Trophoblast cell (in vitro differentiated cells and primary cell): Measurements from ENCODE around the gene NDUFAF2.

Experiments used
- DNase-seq, 2 donors: peaks; one replicate each; pipeline ENCODE4 v3.0.0-alpha.2; 2016
- H2AFZ ChIP-seq: 2 replicates; pipeline ENCODE4 v1.6.1; 2013; ENCODE audit warnings: low read length, moderate library complexity, mild to moderate bottlenecking; ENCODE audit not compliant: insufficient read depth, poor library complexity
- H2AK5ac ChIP-seq: 2 replicates; pipeline ENCODE4 v1.6.1; 2013; ENCODE audit warnings: mild to moderate bottlenecking, low read length
- H2BK120ac ChIP-seq: 2 replicates; pipeline ENCODE4 v1.6.1; 2013; ENCODE audit warnings: low read length, mild to moderate bottlenecking, moderate library complexity; ENCODE audit not compliant: insufficient read depth, poor library complexity
- H2BK12ac ChIP-seq: 2 replicates; pipeline ENCODE4 v1.6.1; 2013; ENCODE audit warnings: mild to moderate bottlenecking, low read length, moderate library complexity
- H2BK5ac ChIP-seq: 2 replicates; pipeline ENCODE4 v1.6.1; 2013; ENCODE audit warnings: low read length, low read depth, moderate library complexity, mild to moderate bottlenecking; ENCODE audit not compliant: poor library complexity
- H3K14ac ChIP-seq: 2 replicates; pipeline ENCODE4 v1.6.1; 2013; ENCODE audit warnings: mild to moderate bottlenecking, low read length
- H3K18ac ChIP-seq: 2 replicates; pipeline ENCODE4 v1.6.1; 2013; ENCODE audit warnings: mild to moderate bottlenecking, low read length
- H3K23ac ChIP-seq: 2 replicates; pipeline ENCODE4 v1.6.1; 2013; ENCODE audit warnings: low read length
- H3K27ac ChIP-seq: 2 replicates; pipeline ENCODE4 v1.5.1; 2013; ENCODE audit warnings: low read depth, mild to moderate bottlenecking, inconsistent platforms, low read length, moderate library complexity
- H3K27me3 ChIP-seq: 2 replicates; pipeline ENCODE4 v1.6.1; 2013; ENCODE audit warnings: inconsistent platforms, mild to moderate bottlenecking, low read length, moderate library complexity; ENCODE audit not compliant: insufficient read depth
- H3K36me3 ChIP-seq, 2 experiments: 1 replicate in 1 of 2; 2 replicates in 1 of 2; pipeline ENCODE4 v1.6.1; 2013; ENCODE audit warnings: low read length in 2 of 2, mild to moderate bottlenecking in 2 of 2, moderate library complexity in 1 of 2; ENCODE audit not compliant: insufficient read depth in 2 of 2, control insufficient read depth in 1 of 2
- H3K4ac ChIP-seq: 2 replicates; pipeline ENCODE4 v1.6.1; 2013; ENCODE audit warnings: low read depth, mild to moderate bottlenecking, low read length, moderate library complexity
- H3K4me1 ChIP-seq, 2 experiments: 1 replicate in 1 of 2; 2 replicates in 1 of 2; pipeline ENCODE4 v1.6.1; 2013; ENCODE audit warnings: low read length in 2 of 2, mild to moderate bottlenecking in 2 of 2, moderate library complexity in 1 of 2; ENCODE audit not compliant: insufficient read depth in 2 of 2, control insufficient read depth in 1 of 2
- H3K4me2 ChIP-seq: 2 replicates; pipeline ENCODE4 v1.6.1; 2013; ENCODE audit warnings: inconsistent platforms, mild to moderate bottlenecking, low read length, moderate library complexity
- H3K4me3 ChIP-seq: 2 replicates; pipeline ENCODE4 v1.5.1; 2013; ENCODE audit warnings: mild to moderate bottlenecking, low read depth, low read length, inconsistent platforms
- H3K79me1 ChIP-seq: one replicate; pipeline ENCODE4 v1.6.1; 2013; ENCODE audit warnings: low read length
- H3K79me2 ChIP-seq: 2 replicates; pipeline ENCODE4 v1.6.1; 2013; ENCODE audit warnings: low read length, mild to moderate bottlenecking; ENCODE audit not compliant: control insufficient read depth, insufficient read depth, poor library complexity
- H3K9ac ChIP-seq: 2 replicates; pipeline ENCODE4 v1.6.1; 2013; ENCODE audit warnings: mild to moderate bottlenecking, low read length
- H3K9me3 ChIP-seq: 2 replicates; pipeline ENCODE4 v1.6.1; 2013; ENCODE audit warnings: low read depth, mild to moderate bottlenecking, control low read depth, inconsistent platforms, low read length; ENCODE audit not compliant: insufficient read depth
- H4K12ac ChIP-seq: 2 replicates; pipeline ENCODE4 v1.6.1; 2013; ENCODE audit warnings: low read depth, mild to moderate bottlenecking, low read length, moderate library complexity
- H4K8ac ChIP-seq: 2 replicates; pipeline ENCODE4 v1.6.1; 2013; ENCODE audit warnings: low read depth, mild to moderate bottlenecking, low read length, moderate library complexity
- H4K91ac ChIP-seq: one replicate; pipeline ENCODE4 v1.6.1; 2013; ENCODE audit warnings: low read depth, mild to moderate bottlenecking, low read length, moderate library complexity
- WGBS: extraction: QIAGEN DNeasy Blood & Tissue Kit; methylation state at CpG from one replicate; pipeline ENCODE4 v1.1.7; 2013; ENCODE audit warnings: missing lambda C conversion rate; ENCODE audit not compliant: insufficient read length, insufficient coverage; ENCODE audit errors: extremely low coverage; 5-methylcytosine and 5-hydroxymethylcytosine counted together

NDUFAF2 gene

GRCh38 chr5:61132559-61132958 is 187.6 kb downstream of the NDUFAF2 start:
- Histone ChIP-seq H2AFZ (no peak overlapping the region), H4K12ac (no peak overlapping the region), H3K14ac (no peak overlapping the region), H4K8ac (no peak overlapping the region), H2BK120ac (no peak overlapping the region), H2BK12ac (no peak overlapping the region), H4K91ac (no peak overlapping the region), H3K18ac (no peak overlapping the region), H3K4me2 (no peak overlapping the region), H3K9ac (no peak overlapping the region), H3K79me1 (no peaks in the 10 kb centered on the region), H3K27me3 (no peaks in the 10 kb centered on the region), H3K4me3 (no peak overlapping the region), H2BK5ac (no peak overlapping the region), H3K9me3 (no peaks in the 10 kb centered on the region), H3K36me3 (no peaks in the 10 kb centered on the region), H3K23ac (no peak overlapping the region), H2AK5ac (no peak overlapping the region), H3K27ac (no peak overlapping the region), H3K4ac (no peak overlapping the region), H3K4me1 (no peaks in the 10 kb centered on the region), H3K79me2 (no peaks in the 10 kb centered on the region)
- WGBS, result no CpG with 5 or more reads among the region's 1 CpG
- no peak for DNase-seq

DNA sequence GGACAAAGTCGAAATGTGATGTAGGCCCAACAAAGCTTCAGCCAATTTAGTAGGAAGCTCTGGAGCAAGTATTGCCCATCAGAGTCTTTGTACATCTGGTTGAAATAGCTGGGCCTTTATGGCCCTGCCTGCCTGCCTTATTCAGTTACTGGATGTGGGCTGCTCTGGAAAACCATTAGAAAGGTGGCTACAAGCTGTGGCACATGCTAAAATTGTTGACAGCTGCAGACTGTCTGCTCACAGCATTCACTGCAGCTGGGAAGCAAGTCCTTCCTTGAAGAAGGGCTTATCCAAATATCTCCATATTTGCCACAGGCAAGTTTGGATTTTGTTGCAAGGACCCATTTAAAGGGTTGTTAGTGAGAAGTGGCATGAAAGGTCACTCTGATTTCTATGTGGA is 192.8 kb downstream of the NDUFAF2 start:
- WGBS, result no CpG with 5 or more reads among the region's 1 CpG
- no peak for DNase-seq

GRCh38 chr5:61139094-61139873 is 194.3 kb downstream of the NDUFAF2 start:
- Histone ChIP-seq H4K91ac (no peak overlapping the region), H3K14ac (no peak overlapping the region), H3K27me3 (no peaks in the 10 kb centered on the region), H2BK12ac (no peak overlapping the region), H2BK5ac (no peak overlapping the region), H3K4me1 (no peaks in the 10 kb centered on the region), H4K8ac (no peak overlapping the region), H3K23ac (no peak overlapping the region), H3K36me3 (no peaks in the 10 kb centered on the region), H4K12ac (no peak overlapping the region), H2AK5ac (no peak overlapping the region), H3K4me2 (no peak overlapping the region), H3K4ac (no peak overlapping the region), H3K27ac (no peak overlapping the region), H3K9me3 (no peaks in the 10 kb centered on the region), H2AFZ (no peak overlapping the region), H3K18ac (no peak overlapping the region), H3K9ac (no peak overlapping the region), H3K4me3 (no peak overlapping the region), H3K79me1 (no peaks in the 10 kb centered on the region), H3K79me2 (no peaks in the 10 kb centered on the region), H2BK120ac (no peak overlapping the region)
- DNase-seq, result peak in 1 of 2 donors; percentile 2
- 100% methylated on average over 1 of the region's 5 CpGs for WGBS

More for the DNA sequence above, 192.8 kb downstream of the NDUFAF2 start:
- H2AFZ ChIP-seq, result no peak overlapping the region
- no peak overlapping the region for H4K8ac ChIP-seq
- H3K4me2 ChIP-seq, result no peak overlapping the region
- H3K79me2 ChIP-seq, result no peaks in the 10 kb centered on the region
- no peaks in the 10 kb centered on the region for H3K36me3 ChIP-seq
- H4K12ac ChIP-seq, result no peak overlapping the region
- no peak overlapping the region for H3K27ac ChIP-seq
- H3K27me3 ChIP-seq, result no peaks in the 10 kb centered on the region
- H3K18ac ChIP-seq, result no peak overlapping the region
- H2BK12ac ChIP-seq, result no peak overlapping the region
- no peak overlapping the region for H3K9ac ChIP-seq
- no peaks in the 10 kb centered on the region for H3K79me1 ChIP-seq
- no peak overlapping the region for H3K4me3 ChIP-seq
- H3K14ac ChIP-seq, result no peak overlapping the region
- H4K91ac ChIP-seq, result no peak overlapping the region
- no peak overlapping the region for H2AK5ac ChIP-seq
- H2BK5ac ChIP-seq, result no peak overlapping the region
- H3K9me3 ChIP-seq, result no peaks in the 10 kb centered on the region
- no peak overlapping the region for H2BK120ac ChIP-seq
- no peak overlapping the region for H3K4ac ChIP-seq
- no peaks in the 10 kb centered on the region for H3K4me1 ChIP-seq
- no peak overlapping the region for H3K23ac ChIP-seq

- no peak overlapping the region for H4K91ac ChIP-seq
- no peaks in the 10 kb centered on the region for H3K9me3 ChIP-seq
- no peak overlapping the region for H4K8ac ChIP-seq
- no peak overlapping the region for H3K18ac ChIP-seq
- DNase-seq, result no peak
- H3K4me1 ChIP-seq, result no peaks in the 10 kb centered on the region
- H3K4ac ChIP-seq, result no peak overlapping the region
- H2BK5ac ChIP-seq, result no peak overlapping the region
- H3K4me3 ChIP-seq, result no peak overlapping the region
- no peak overlapping the region for H3K27ac ChIP-seq
- no peak overlapping the region for H3K4me2 ChIP-seq
- H2AK5ac ChIP-seq, result no peak overlapping the region
- no peak overlapping the region for H3K14ac ChIP-seq
- no peaks in the 10 kb centered on the region for H3K27me3 ChIP-seq
- no peak overlapping the region for H3K9ac ChIP-seq
- H3K23ac ChIP-seq, result peak overlapping the region; percentile 21
- no peaks in the 10 kb centered on the region for H3K79me1 ChIP-seq
- H3K79me2 ChIP-seq, result no peaks in the 10 kb centered on the region
- H2BK12ac ChIP-seq, result no peak overlapping the region
- H4K12ac ChIP-seq, result no peak overlapping the region
- no CpG with 5 or more reads among the region's 4 CpGs for WGBS
- H3K36me3 ChIP-seq, result no peaks in the 10 kb centered on the region
- H2BK120ac ChIP-seq, result no peak overlapping the region
- H2AFZ ChIP-seq, result no peak overlapping the region
Observed at GRCh38 chr5:61139931-61140330, 194.9 kb downstream of the NDUFAF2 start.
